Body of pancreas (tissue), 4 donors: ENCODE data around the gene CRYBA1. TPM values are rescaled to one million over a fixed set of nuclear protein-coding genes. Genes with fewer than 3 reads are reported as not detected.
A peak's percentile ranks its signal among the peaks of the same experiment; 100 is the strongest.

Source experiments
- ATAC-seq: fragments of 150-250 bp; one replicate; pipeline ENCODE4 v1.9.1; 2016
- DNase-seq, 4 donors: peaks; one replicate each; pipeline ENCODE4 v3.0.0-alpha.2; 2019
- H3K27ac ChIP-seq, 4 donors: fragments of 200-600 bp; sonication (generic); 1 replicate in 3 of 4; 2 replicates in 1 of 4; pipeline versions ENCODE4 v1.5.1 to v1.6.1; 2016 to 2019; ENCODE audit warnings: mild to moderate bottlenecking in 1 of 4, mixed read lengths in 1 of 4, moderate library complexity in 1 of 4
- H3K27me3 ChIP-seq, 2 donors: fragments of 200-600 bp; sonication (generic); one replicate each; pipeline ENCODE4 v1.6.0; 2016; ENCODE audit warnings: mild to moderate bottlenecking in 1 of 2
- H3K36me3 ChIP-seq, 2 donors: fragments of 200-600 bp; sonication (generic); replicated peaks in 1 of 2; 2 replicates each; pipeline ENCODE4 v1.5.1; 2016; ENCODE audit warnings: low read depth in 2 of 2; ENCODE audit not compliant: insufficient read depth in 1 of 2
- H3K4me1 ChIP-seq: fragments of 200-600 bp; sonication (generic); one replicate; pipeline ENCODE4 v1.6.0; 2016
- H3K4me3 ChIP-seq, 2 donors: fragments of 200-600 bp; sonication (generic); 1 replicate in 1 of 2; 2 replicates in 1 of 2; pipeline ENCODE4 v1.5.1; 2016 to 2019
- H3K9me3 ChIP-seq, 3 donors: fragments of 200-600 bp; sonication (generic); 1 replicate in 2 of 3; 2 replicates in 1 of 3; pipeline ENCODE4 v1.5.1; 2016
- CTCF ChIP-seq, 7 experiments: fragments of 450-650 bp in 4 of 7; fragments of 200-600 bp in 3 of 7; sonication (generic) in 3 of 7; IDR thresholded peaks; one replicate each; pipeline ENCODE4 v1.5.1; 2016 to 2019; ENCODE audit warnings: antibody characterized with exemption in 7 of 7
- POLR2A ChIP-seq, 3 donors: fragments of 450-650 bp; IDR thresholded peaks; one replicate each; pipeline ENCODE4 v1.6.1; 2016; ENCODE audit warnings: antibody characterized with exemption in 3 of 3, mild to moderate bottlenecking in 2 of 3
- WGBS, 2 donors: methylation state at CpG; one replicate each; pipeline ENCODE4 v1.1.5; 2017; 5-methylcytosine and 5-hydroxymethylcytosine counted together
- intact Hi-C: fragments of 100-400 bp; cut with DNase I; formaldehyde crosslinking; loops from one replicate; pipeline ENCODE4 v1.15.1; 2023
- total RNA-seq, 2 donors: library from RNA; depleted of rRNA; stranded (reverse); fragments of >200 nt; gene quantifications; one replicate each; pipeline ENCODE4 v1.1.0, GENCODE V29; 2016

The CRYBA1 gene
- total RNA-seq, 2 donors from 2014 or later, result not detected

GRCh38 chr17:29240968-29241963, 5.4 kb upstream of the CRYBA1 start:
- ATAC-seq (peak; percentile 62), DNase-seq (peak in 2 of 4 donors; percentile 19 to 50)
- Histone ChIP-seq H3K27ac (no peak overlapping the region), H3K9me3 (no peaks in the 10 kb centered on the region), H3K4me1 (no peaks in the 10 kb centered on the region), H3K27me3 (no peaks in the 10 kb centered on the region), H3K4me3 (no peak overlapping the region), H3K36me3 (no peaks in the 10 kb centered on the region)
- intact Hi-C loops, result no loop called here
- WGBS, 2 donors, result 86 to 88% methylated on average over 8 to 9 of the region's 9 CpGs
- TF ChIP-seq CTCF (IDR thresholded peaks at IDR 0.05) (no peak), POLR2A (IDR thresholded peaks at IDR 0.05) (no peak)

DNA sequence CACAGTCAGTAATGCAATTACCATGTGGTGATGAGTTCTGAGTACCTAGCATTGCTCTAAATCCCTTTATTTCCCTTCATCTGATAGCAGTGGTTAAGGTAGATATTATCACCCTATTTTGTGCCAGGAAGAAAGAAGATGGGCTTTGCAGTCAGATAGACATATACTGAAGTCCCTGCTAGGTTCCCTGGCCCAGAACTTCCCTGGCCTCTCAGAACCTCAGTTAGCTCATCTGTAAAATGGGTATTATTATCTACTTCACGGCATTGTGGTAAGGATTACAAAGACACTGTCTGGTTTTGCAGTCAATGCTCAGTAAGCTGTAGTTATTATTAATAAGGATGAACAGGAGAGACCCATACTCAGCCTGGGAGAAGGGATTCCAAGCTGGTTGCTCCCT, 4.6 kb upstream of the CRYBA1 start:
- ATAC-seq, result no peak
- intact Hi-C loops, result no loop called here
- Histone ChIP-seq H3K4me1 (no peaks in the 10 kb centered on the region), H3K27ac (no peak overlapping the region), H3K9me3 (no peaks in the 10 kb centered on the region), H3K27me3 (no peaks in the 10 kb centered on the region), H3K4me3 (no peak overlapping the region), H3K36me3 (no peaks in the 10 kb centered on the region)
- whole genome bisulfite sequencing, 2 donors, result 96 to 100% methylated on average over 1 of the region's 1 CpG
- no peak for DNase-seq
- TF ChIP-seq POLR2A (IDR thresholded peaks at IDR 0.05) (no peak), CTCF (IDR thresholded peaks at IDR 0.05) (no peak)

DNA sequence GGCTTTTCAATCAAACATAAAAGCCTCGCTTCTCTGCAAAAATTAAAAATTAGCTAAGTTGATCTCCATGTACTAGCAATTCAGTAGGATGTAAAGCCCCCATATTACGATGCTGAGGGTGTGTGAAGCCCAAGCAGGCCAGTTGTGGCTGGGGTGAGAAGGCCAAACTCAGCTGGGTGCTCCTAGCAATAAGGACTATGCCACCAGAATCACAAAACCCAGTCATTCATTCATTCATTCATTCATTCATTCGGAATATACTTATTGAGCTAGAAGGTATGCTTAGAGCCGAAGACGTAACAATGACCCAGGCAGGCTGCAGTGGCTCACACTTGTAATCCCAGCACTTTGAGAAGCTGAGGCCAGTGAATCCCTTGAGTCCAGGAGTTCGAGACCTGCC, 3.9 kb upstream of the CRYBA1 start:
- intact Hi-C loops, result no loop called here
- DNase-seq, result no peak
- no peaks in the 10 kb centered on the region for H3K4me1 ChIP-seq

DNA sequence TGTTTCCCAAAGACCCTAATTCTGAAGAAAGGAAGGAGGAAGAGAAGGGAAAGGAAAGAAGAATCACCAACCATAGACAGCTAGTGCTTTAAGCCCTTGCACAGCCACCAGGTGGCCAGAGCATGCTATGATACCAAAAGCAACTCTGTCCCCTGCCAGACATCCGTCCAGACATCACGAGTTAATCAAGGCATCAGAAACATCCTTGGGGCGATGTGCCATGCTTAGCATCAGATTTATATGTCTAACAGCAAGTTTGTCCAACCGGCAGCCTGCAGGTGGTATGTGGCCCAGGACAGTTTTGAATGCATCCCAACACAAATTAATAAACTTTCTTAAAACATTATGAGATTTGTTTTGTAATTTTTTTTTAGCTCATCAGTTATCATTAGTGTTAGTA, 2.9 kb upstream of the CRYBA1 start:
- Histone ChIP-seq H3K36me3 (no peaks in the 10 kb centered on the region), H3K9me3 (no peaks in the 10 kb centered on the region), H3K4me1 (no peaks in the 10 kb centered on the region), H3K27ac (no peak overlapping the region), H3K4me3 (no peak overlapping the region), H3K27me3 (no peaks in the 10 kb centered on the region)
- DNase-seq (peak in 1 of 4 donors; percentile 23), ATAC-seq (no peak)
- 40 to 42% methylated on average over 4 of the region's 4 CpGs for WGBS, 2 donors
- intact Hi-C loops, result no loop called here
- TF ChIP-seq CTCF (IDR thresholded peaks at IDR 0.05) (peak in 3 of 7 experiments; percentile 27 to 40 (median 28)), POLR2A (IDR thresholded peaks at IDR 0.05) (no peak)

More for the DNA sequence above, 3.9 kb upstream of the CRYBA1 start:
- TF ChIP-seq CTCF (IDR thresholded peaks at IDR 0.05), result no peak
- no peak for TF ChIP-seq POLR2A (IDR thresholded peaks at IDR 0.05)
- no peaks in the 10 kb centered on the region for H3K36me3 ChIP-seq
- H3K9me3 ChIP-seq, result no peaks in the 10 kb centered on the region
- 83 to 89% methylated on average over 6 of the region's 6 CpGs for WGBS, 2 donors
- no peaks in the 10 kb centered on the region for H3K27me3 ChIP-seq
- H3K4me3 ChIP-seq, result no peak overlapping the region
- H3K27ac ChIP-seq, result no peak overlapping the region
- ATAC-seq, result no peak
